ENCODE measurements around the gene PAM16.

- TF ChIP-seq ZNF274 (IDR thresholded peaks at IDR 0.05; ENCODE audit: low read depth, low read length) (no peak), YY1 (IDR thresholded peaks at IDR 0.05; ENCODE audit: insufficient read depth, insufficient read length) (no peak)
Measured at GRCh38 chr16:4377573-4378154, 26.5 kb upstream of the PAM16 start.

All from NT2/D1 (cell line).